ENCODE results near the gene GRIN1. TPM values are rescaled to one million over a fixed set of nuclear protein-coding genes. Genes with fewer than 3 reads are reported as not detected.

The GRIN1 gene
- total and polyA plus RNA-seq, 2 of the 13 experiments (the other 11 are each of a cell fraction or from before 2014, with no cell fraction given): 0.13 TPM; not detected in 1

- peak; percentile 45; the same call in 1 of the 2 replicates for TF ChIP-seq ELK4 (CRISPR knock-in tag; IDR thresholded peaks at IDR 0.05; ENCODE audit: borderline replicate concordance)
- no peak for TF ChIP-seq ZNF672 (CRISPR knock-in tag; IDR thresholded peaks at IDR 0.05)
- 0 out of 2 replicates have a peak, but pooled peaks have one; percentile 41 for TF ChIP-seq BATF2 (CRISPR knock-in tag; IDR thresholded peaks at IDR 0.05)
- TF ChIP-seq ZBTB26 (CRISPR knock-in tag; IDR thresholded peaks at IDR 0.05; ENCODE audit: borderline replicate concordance): 0 out of 2 replicates have a peak, but pooled peaks have one; percentile 33
- TF ChIP-seq ZNF570 (CRISPR knock-in tag; IDR thresholded peaks at IDR 0.05; ENCODE audit: borderline replicate concordance): no peak
- TF ChIP-seq, protein P1, sequence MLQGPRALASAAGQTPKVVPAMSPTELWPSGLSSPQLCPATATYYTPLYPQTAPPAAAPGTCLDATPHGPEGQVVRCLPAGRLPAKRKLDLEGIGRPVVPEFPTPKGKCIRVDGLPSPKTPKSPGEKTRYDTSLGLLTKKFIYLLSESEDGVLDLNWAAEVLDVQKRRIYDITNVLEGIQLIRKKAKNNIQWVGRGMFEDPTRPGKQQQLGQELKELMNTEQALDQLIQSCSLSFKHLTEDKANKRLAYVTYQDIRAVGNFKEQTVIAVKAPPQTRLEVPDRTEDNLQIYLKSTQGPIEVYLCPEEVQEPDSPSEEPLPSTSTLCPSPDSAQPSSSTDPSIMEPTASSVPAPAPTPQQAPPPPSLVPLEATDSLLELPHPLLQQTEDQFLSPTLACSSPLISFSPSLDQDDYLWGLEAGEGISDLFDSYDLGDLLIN (CRISPR knock-in tag; IDR thresholded peaks at IDR 0.05; ENCODE audit: borderline replicate concordance): 0 out of 2 replicates have a peak, but pooled peaks have one; percentile 23
- no peak for TF ChIP-seq FOXK2 (IDR thresholded peaks at IDR 0.05)
- TF ChIP-seq ASH2L (IDR thresholded peaks at IDR 0.05; ENCODE audit: insufficient read length, low read depth, low read length): peak; percentile 70
- peak; percentile 54 for TF ChIP-seq HIVEP1 (CRISPR knock-in tag; IDR thresholded peaks at IDR 0.05)
- 0 out of 2 replicates have a peak, but pooled peaks have one; percentile 33 for TF ChIP-seq HNRNPL (IDR thresholded peaks at IDR 0.05; ENCODE audit: low read depth, low read length)
- no peak for TF ChIP-seq ZNF549 (CRISPR knock-in tag; IDR thresholded peaks at IDR 0.05)
- peak; percentile 70; the same call in 1 of the 2 replicates for TF ChIP-seq SRF (IDR thresholded peaks at IDR 0.05; ENCODE audit: low read depth, low read length)
- TF ChIP-seq ZSCAN9 (CRISPR knock-in tag; IDR thresholded peaks at IDR 0.05; ENCODE audit: borderline replicate concordance): no peak; the same call in 1 of the 2 replicates
- no peak for TF ChIP-seq MTF2 (CRISPR knock-in tag; IDR thresholded peaks at IDR 0.05; ENCODE audit: borderline replicate concordance)
- peak; percentile 74; the same call in 1 of the 2 replicates for TF ChIP-seq ZNF607 (CRISPR knock-in tag; IDR thresholded peaks at IDR 0.05; ENCODE audit: borderline replicate concordance)
- TF ChIP-seq SSRP1 (CRISPR knock-in tag; IDR thresholded peaks at IDR 0.05): no peak
- 0 out of 2 replicates have a peak, but pooled peaks have one; percentile 39 for TF ChIP-seq KLF11 (CRISPR knock-in tag; IDR thresholded peaks at IDR 0.05)
- TF ChIP-seq, protein P2, sequence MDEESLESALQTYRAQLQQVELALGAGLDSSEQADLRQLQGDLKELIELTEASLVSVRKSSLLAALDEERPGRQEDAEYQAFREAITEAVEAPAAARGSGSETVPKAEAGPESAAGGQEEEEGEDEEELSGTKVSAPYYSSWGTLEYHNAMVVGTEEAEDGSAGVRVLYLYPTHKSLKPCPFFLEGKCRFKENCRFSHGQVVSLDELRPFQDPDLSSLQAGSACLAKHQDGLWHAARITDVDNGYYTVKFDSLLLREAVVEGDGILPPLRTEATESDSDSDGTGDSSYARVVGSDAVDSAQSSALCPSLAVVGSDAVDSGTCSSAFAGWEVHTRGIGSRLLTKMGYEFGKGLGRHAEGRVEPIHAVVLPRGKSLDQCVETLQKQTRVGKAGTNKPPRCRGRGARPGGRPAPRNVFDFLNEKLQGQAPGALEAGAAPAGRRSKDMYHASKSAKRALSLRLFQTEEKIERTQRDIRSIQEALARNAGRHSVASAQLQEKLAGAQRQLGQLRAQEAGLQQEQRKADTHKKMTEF (CRISPR knock-in tag; IDR thresholded peaks at IDR 0.05): peak; percentile 80
- TF ChIP-seq ELF4 (CRISPR knock-in tag; IDR thresholded peaks at IDR 0.05; ENCODE audit: borderline replicate concordance): no peak
- TF ChIP-seq, protein P3, sequence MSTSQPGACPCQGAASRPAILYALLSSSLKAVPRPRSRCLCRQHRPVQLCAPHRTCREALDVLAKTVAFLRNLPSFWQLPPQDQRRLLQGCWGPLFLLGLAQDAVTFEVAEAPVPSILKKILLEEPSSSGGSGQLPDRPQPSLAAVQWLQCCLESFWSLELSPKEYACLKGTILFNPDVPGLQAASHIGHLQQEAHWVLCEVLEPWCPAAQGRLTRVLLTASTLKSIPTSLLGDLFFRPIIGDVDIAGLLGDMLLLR (CRISPR knock-in tag; IDR thresholded peaks at IDR 0.05): peak; percentile 42; the same call in 1 of the 2 replicates
- peak; percentile 100 for TF ChIP-seq HDAC1 (CRISPR knock-in tag; IDR thresholded peaks at IDR 0.05)
- 0 out of 2 replicates have a peak, but pooled peaks have one; percentile 24 for TF ChIP-seq MAFG (CRISPR knock-in tag; IDR thresholded peaks at IDR 0.05)
These were observed 66.4 kb downstream of the GRIN1 start, which contains the start of the genes NDOR1 and TMEM203 (continued) for GRCh38 chr9:137205126-137206069.

All from HepG2 (cell line).